K562 (cell line): ENCODE data around the gene SLC19A1. TPM values are rescaled to one million over a fixed set of nuclear protein-coding genes. Genes with fewer than 3 reads are reported as not detected.

Source experiments
- KAT8 ChIP-seq: fragments of 450-650 bp; IDR thresholded peaks from 2 replicates; pipeline ENCODE4 v1.6.1; 2016; ENCODE audit warnings: low read depth, mild to moderate bottlenecking
- NFXL1 ChIP-seq: fragments of 450-650 bp; formaldehyde crosslinking; IDR thresholded peaks from 2 replicates; pipeline ENCODE4 v1.4.0; 2021; ENCODE audit warnings: mild to moderate bottlenecking
- YBX1 ChIP-seq: fragments of 450-650 bp; IDR thresholded peaks from 2 replicates; pipeline ENCODE4 v1.7.1; 2016; ENCODE audit warnings: mild to moderate bottlenecking
- ZNF551 ChIP-seq: fragments of 250-450 bp; sonication (Bioruptor Pico); IDR thresholded peaks from 2 replicates; pipeline ENCODE4 v1.5.0; 2021; ENCODE audit warnings: mild to moderate bottlenecking, moderate library complexity
- ZNF707 ChIP-seq: fragments of 250-450 bp; sonication (Bioruptor Pico); conservative IDR thresholded peaks from 2 replicates; pipeline ENCODE4 v1.8.0; 2022; ENCODE audit warnings: inconsistent platforms, mild to moderate bottlenecking, moderate library complexity
- polyA plus RNA-seq, 8 experiments: library from polyadenylated mRNA; depleted of rRNA in 4 of 8; stranded (reverse) in 5 of 8; unstranded in 3 of 8; fragments of >200 nt; fragmentation: Nextera tagmentation in 2 of 8; fragmentation: Illumina TruSeq in 1 of 8; extraction: Ambion mirVana in 2 of 8; extraction: Trizol in 1 of 8; gene quantifications; 2 replicates each; pipeline versions ENCODE4 v1.2.1 to v1.2.3, GENCODE V29; 2011 to 2014; ENCODE audit warnings: inconsistent platforms in 1 of 8, missing spikeins in 1 of 8
- total RNA-seq, 7 experiments: library from RNA; depleted of rRNA in 6 of 7; stranded (reverse); fragments of >200 nt in 6 of 7; fragmentation: Illumina TruSeq in 2 of 7; extraction: Trizol in 2 of 7; gene quantifications; 2 replicates each; pipeline versions ENCODE4 v1.2.1 to v1.2.3, GENCODE V29; 2011 to 2021; ENCODE audit warnings: low replicate concordance in 1 of 7
- TF ChIP-seq, protein P1 (sequence below): fragments of 250-450 bp; sonication (Bioruptor Pico); IDR thresholded peaks from 2 replicates; pipeline ENCODE4 v1.4.0; 2020
- TF ChIP-seq, protein P2 (sequence below), 2 experiments: fragments of 450-650 bp; IDR thresholded peaks; 2 replicates each; pipeline ENCODE4 v1.6.1; 2016

SLC19A1 gene
- total and polyA plus RNA-seq, 9 of the 15 experiments (the other 6 are each of a cell fraction or from before 2014, with no cell fraction given), result 0.65 to 88.7 (median 12.0) TPM

DNA sequence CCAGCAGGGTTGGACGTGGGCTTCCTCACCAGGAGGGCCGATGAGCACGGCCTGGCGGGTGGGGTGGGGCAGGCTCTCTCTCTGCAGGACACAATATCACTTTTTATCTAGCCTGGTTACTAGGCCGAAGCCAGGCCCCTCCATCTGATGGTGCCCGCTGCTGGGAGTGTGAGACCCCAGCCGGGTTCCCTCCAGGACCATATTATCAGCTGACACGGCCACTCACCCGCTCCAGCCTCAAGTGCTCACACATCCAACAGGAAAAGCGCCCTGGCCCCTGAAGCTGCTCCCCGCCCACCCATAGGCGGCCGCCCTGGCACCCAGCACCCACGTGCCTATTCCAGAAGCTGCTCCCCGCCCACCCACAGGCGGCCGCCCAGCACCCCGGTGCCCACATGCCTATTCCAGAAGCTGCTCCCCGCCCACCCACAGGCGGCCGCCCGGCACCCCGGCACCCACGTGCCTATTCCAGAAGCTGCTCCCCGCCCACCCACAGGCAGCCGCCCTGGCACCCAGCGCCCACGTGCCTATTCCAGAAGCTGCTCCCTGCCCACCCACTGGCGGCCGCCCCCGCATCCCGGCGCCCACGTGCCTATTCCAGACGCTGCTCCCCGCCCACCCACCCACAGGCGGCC is 5.0 kb downstream of the SLC19A1 start (continued):
- TF ChIP-seq, protein P1, sequence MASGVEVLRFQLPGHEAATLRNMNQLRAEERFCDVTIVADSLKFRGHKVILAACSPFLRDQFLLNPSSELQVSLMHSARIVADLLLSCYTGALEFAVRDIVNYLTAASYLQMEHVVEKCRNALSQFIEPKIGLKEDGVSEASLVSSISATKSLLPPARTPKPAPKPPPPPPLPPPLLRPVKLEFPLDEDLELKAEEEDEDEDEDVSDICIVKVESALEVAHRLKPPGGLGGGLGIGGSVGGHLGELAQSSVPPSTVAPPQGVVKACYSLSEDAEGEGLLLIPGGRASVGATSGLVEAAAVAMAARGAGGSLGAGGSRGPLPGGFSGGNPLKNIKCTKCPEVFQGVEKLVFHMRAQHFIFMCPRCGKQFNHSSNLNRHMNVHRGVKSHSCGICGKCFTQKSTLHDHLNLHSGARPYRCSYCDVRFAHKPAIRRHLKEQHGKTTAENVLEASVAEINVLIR (CRISPR knock-in tag), result no peak
- TF ChIP-seq NFXL1 (CRISPR knock-in tag), result no peak
- TF ChIP-seq YBX1, result no peak
- no peak for TF ChIP-seq ZNF707 (CRISPR knock-in tag)
- no peak for TF ChIP-seq KAT8
- TF ChIP-seq, protein P2, sequence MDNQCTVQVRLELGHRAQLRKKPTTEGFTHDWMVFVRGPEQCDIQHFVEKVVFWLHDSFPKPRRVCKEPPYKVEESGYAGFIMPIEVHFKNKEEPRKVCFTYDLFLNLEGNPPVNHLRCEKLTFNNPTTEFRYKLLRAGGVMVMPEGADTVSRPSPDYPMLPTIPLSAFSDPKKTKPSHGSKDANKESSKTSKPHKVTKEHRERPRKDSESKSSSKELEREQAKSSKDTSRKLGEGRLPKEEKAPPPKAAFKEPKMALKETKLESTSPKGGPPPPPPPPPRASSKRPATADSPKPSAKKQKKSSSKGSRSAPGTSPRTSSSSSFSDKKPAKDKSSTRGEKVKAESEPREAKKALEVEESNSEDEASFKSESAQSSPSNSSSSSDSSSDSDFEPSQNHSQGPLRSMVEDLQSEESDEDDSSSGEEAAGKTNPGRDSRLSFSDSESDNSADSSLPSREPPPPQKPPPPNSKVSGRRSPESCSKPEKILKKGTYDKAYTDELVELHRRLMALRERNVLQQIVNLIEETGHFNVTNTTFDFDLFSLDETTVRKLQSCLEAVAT (IDR thresholded peaks at IDR 0.05), result no peak
- TF ChIP-seq ZNF551 (CRISPR knock-in tag), result no peak
